ENCODE results near the gene GALNT13.

GALNT13 gene

GRCh38 chr2:154013514-154013913 lies 141.8 kb downstream of the GALNT13 start:
- H3K4me1 ChIP-seq (ENCODE audit: insufficient read depth, low read length, poor library complexity, severe bottlenecking): no peaks in the 10 kb centered on the region
- no peaks in the 10 kb centered on the region for H3K36me3 ChIP-seq (ENCODE audit: insufficient read depth, low read length)
- H3K9ac ChIP-seq (ENCODE audit: low read depth, low read length, poor library complexity, severe bottlenecking): no peak overlapping the region
- no peak for TF ChIP-seq CTCF (conservative IDR thresholded peaks at IDR 0.05; ENCODE audit: low read length)
- no peak for TF ChIP-seq EZH2phosphoT487 (IDR thresholded peaks at IDR 0.05; ENCODE audit: borderline replicate concordance)
- no peaks in the 10 kb centered on the region for H3K9me2 ChIP-seq (replicated peaks; ENCODE audit: low read depth, low read length)
- no peak overlapping the region for H3K4me3 ChIP-seq (ENCODE audit: low read length, poor library complexity, severe bottlenecking)
- no peaks in the 10 kb centered on the region for H3K27me3 ChIP-seq (ENCODE audit: insufficient read depth, low read length, poor library complexity, severe bottlenecking)
- no peaks in the 10 kb centered on the region for H3F3A ChIP-seq (ENCODE audit: low read depth)
- no peak overlapping the region for H3K4me2 ChIP-seq (ENCODE audit: low read depth, low read length, poor library complexity, severe bottlenecking)
- no peaks in the 10 kb centered on the region for H3K79me2 ChIP-seq (ENCODE audit: insufficient read depth, low read length)
- no peaks in the 10 kb centered on the region for H4K20me1 ChIP-seq (ENCODE audit: insufficient read depth, low read length, poor library complexity, severe bottlenecking)
- no peak overlapping the region for H2AFZ ChIP-seq (ENCODE audit: low read length)
- H3K9me3 ChIP-seq (ENCODE audit: insufficient read depth, low read depth, low read length): no peaks in the 10 kb centered on the region

DNA sequence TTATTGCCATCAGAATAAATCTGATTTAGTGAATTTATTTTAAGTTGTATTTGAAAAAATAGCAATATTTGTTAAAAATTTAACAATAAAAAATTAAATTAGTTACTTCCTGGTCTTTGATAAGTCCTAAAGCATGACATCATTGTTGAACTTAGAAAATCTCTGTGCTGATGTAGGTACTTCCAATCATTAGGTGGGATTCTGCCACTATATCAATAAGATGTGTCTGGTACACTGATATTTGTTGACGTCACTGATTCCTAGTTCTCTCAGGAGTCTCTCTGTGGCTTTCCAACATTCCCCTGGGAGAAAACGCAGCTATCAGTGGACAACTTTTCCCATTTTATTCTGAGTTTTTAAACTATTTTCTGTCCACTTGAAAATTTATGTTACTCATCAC lies 143.5 kb downstream of the GALNT13 start:
- H3K9me2 ChIP-seq (replicated peaks; ENCODE audit: low read depth, low read length): no peaks in the 10 kb centered on the region
- H3K9ac ChIP-seq (ENCODE audit: low read depth, low read length, poor library complexity, severe bottlenecking): no peak overlapping the region
- no peaks in the 10 kb centered on the region for H3K36me3 ChIP-seq (ENCODE audit: insufficient read depth, low read length)
- H4K20me1 ChIP-seq (ENCODE audit: insufficient read depth, low read length, poor library complexity, severe bottlenecking): no peaks in the 10 kb centered on the region
- H3K79me2 ChIP-seq (ENCODE audit: insufficient read depth, low read length): no peaks in the 10 kb centered on the region
- H3K4me1 ChIP-seq (ENCODE audit: insufficient read depth, low read length, poor library complexity, severe bottlenecking): no peaks in the 10 kb centered on the region
- H3K4me2 ChIP-seq (ENCODE audit: low read depth, low read length, poor library complexity, severe bottlenecking): no peak overlapping the region
- H3K27me3 ChIP-seq (ENCODE audit: insufficient read depth, low read length, poor library complexity, severe bottlenecking): no peaks in the 10 kb centered on the region
- TF ChIP-seq EZH2phosphoT487 (IDR thresholded peaks at IDR 0.05; ENCODE audit: borderline replicate concordance) (no peak), CTCF (conservative IDR thresholded peaks at IDR 0.05; ENCODE audit: low read length) (no peak)
- no peaks in the 10 kb centered on the region for H3K9me3 ChIP-seq (ENCODE audit: insufficient read depth, low read depth, low read length)
- H2AFZ ChIP-seq (ENCODE audit: low read length): no peak overlapping the region
- no peaks in the 10 kb centered on the region for H3F3A ChIP-seq (ENCODE audit: low read depth)
- H3K4me3 ChIP-seq (ENCODE audit: low read length, poor library complexity, severe bottlenecking): no peak overlapping the region

- Histone ChIP-seq H3K9me2 (replicated peaks; ENCODE audit: low read depth, low read length) (no peaks in the 10 kb centered on the region), H3K9ac (ENCODE audit: low read depth, low read length, poor library complexity, severe bottlenecking) (no peak overlapping the region), H3K36me3 (ENCODE audit: insufficient read depth, low read length) (no peaks in the 10 kb centered on the region), H3K4me3 (ENCODE audit: low read length, poor library complexity, severe bottlenecking) (no peak overlapping the region), H2AFZ (ENCODE audit: low read length) (no peak overlapping the region), H3F3A (ENCODE audit: low read depth) (no peaks in the 10 kb centered on the region), H3K27me3 (ENCODE audit: insufficient read depth, low read length, poor library complexity, severe bottlenecking) (no peaks in the 10 kb centered on the region), H4K20me1 (ENCODE audit: insufficient read depth, low read length, poor library complexity, severe bottlenecking) (no peaks in the 10 kb centered on the region), H3K4me1 (ENCODE audit: insufficient read depth, low read length, poor library complexity, severe bottlenecking) (no peaks in the 10 kb centered on the region), H3K79me2 (ENCODE audit: insufficient read depth, low read length) (no peaks in the 10 kb centered on the region), H3K9me3 (ENCODE audit: insufficient read depth, low read depth, low read length) (no peaks in the 10 kb centered on the region), H3K4me2 (ENCODE audit: low read depth, low read length, poor library complexity, severe bottlenecking) (no peak overlapping the region)
- TF ChIP-seq CTCF (conservative IDR thresholded peaks at IDR 0.05; ENCODE audit: low read length): no peak
- TF ChIP-seq EZH2phosphoT487 (IDR thresholded peaks at IDR 0.05; ENCODE audit: borderline replicate concordance): no peak
These were observed 157.8 kb downstream of the GALNT13 start for GRCh38 chr2:154029504-154029903.
